IMR-90 (cell line): ENCODE data around the gene KLHL8.

Experiments used
- CTCF ChIP-seq: conservative IDR thresholded peaks from 2 replicates; pipeline ENCODE4 v1.5.1; 2012; ENCODE audit warnings: mild to moderate bottlenecking, low read depth, low read length, improper control_type of control experiment
- MXI1 ChIP-seq: IDR thresholded peaks from 2 replicates; pipeline ENCODE4 v1.6.1; 2012; ENCODE audit warnings: low read depth, mild to moderate bottlenecking, low read length, moderate library complexity, borderline replicate concordance
- POLR2A ChIP-seq: IDR thresholded peaks from 2 replicates; pipeline ENCODE4 v1.6.1; 2012; ENCODE audit warnings: mild to moderate bottlenecking, low read depth, low read length
- RAD21 ChIP-seq: IDR thresholded peaks from 2 replicates; pipeline ENCODE4 v1.6.1; 2012; ENCODE audit warnings: low read length, improper control_type of control experiment
- USF2 ChIP-seq: fragments of 150-350 bp; IDR thresholded peaks from 2 replicates; pipeline ENCODE4 v1.6.1; 2017; ENCODE audit warnings: mild to moderate bottlenecking, antibody characterized with exemption, low read length, low read depth

GRCh38 chr4:87225936-87226335 is 5.5 kb upstream of the KLHL8 start:
- TF ChIP-seq CTCF (no peak), RAD21 (no peak), POLR2A (no peak), MXI1 (no peak), USF2 (no peak)
